Ovary (tissue), 3 donors: ENCODE measurements around the gene TMEM131.

Source experiments
- POLR2A ChIP-seq: fragments of 450-650 bp; IDR thresholded peaks from one replicate; pipeline ENCODE4 v1.6.1; 2017; ENCODE audit warnings: antibody characterized with exemption, mild to moderate bottlenecking, moderate library complexity
- TF ChIP-seq, protein P1 (sequence below), 3 donors: fragments of 450-650 bp in 2 of 3; fragments of 200-600 bp in 1 of 3; IDR thresholded peaks; one replicate each; pipeline versions ENCODE4 v1.5.1 to v1.8.0; 2016 to 2022; ENCODE audit warnings: antibody characterized with exemption in 3 of 3, mild to moderate bottlenecking in 1 of 3
- donor health status: DM: no; HTN: no; CAD: no.

DNA sequence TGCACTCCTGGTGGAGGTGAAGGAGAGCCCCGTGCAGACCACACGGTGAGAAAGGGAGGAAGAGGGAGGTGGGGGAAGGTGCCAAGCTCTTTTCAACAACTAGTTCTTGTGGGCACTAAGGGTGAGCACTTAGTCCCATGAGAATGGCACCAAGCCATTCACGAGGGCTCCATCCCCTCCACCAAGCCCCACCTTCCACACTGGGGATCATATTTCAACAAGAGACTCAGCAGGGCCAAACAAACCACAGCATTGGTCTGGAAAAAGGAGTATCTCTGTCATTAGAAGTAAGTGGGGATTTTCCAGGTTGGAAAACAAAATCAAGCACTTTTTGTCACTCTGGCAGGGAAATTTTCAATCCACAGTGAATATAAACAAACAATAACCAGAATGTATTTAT lies 244.0 kb downstream of the TMEM131 start:
- TF ChIP-seq, protein P1, sequence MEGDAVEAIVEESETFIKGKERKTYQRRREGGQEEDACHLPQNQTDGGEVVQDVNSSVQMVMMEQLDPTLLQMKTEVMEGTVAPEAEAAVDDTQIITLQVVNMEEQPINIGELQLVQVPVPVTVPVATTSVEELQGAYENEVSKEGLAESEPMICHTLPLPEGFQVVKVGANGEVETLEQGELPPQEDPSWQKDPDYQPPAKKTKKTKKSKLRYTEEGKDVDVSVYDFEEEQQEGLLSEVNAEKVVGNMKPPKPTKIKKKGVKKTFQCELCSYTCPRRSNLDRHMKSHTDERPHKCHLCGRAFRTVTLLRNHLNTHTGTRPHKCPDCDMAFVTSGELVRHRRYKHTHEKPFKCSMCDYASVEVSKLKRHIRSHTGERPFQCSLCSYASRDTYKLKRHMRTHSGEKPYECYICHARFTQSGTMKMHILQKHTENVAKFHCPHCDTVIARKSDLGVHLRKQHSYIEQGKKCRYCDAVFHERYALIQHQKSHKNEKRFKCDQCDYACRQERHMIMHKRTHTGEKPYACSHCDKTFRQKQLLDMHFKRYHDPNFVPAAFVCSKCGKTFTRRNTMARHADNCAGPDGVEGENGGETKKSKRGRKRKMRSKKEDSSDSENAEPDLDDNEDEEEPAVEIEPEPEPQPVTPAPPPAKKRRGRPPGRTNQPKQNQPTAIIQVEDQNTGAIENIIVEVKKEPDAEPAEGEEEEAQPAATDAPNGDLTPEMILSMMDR (IDR thresholded peaks at IDR 0.05): no peak
- no peak for TF ChIP-seq POLR2A
